MCF 10A (cell line): Measurements from ENCODE around the gene DOCK11. TPM values are rescaled to one million over a fixed set of nuclear protein-coding genes. Genes with fewer than 3 reads are reported as not detected.

Experiments used
- BruUV-seq: library from RNA; stranded (reverse); fragments of 400-500 nt; replicated peaks from 2 replicates; lab custom pipeline; 2021; lab: Mats Ljungman, UMichigan
- CTCF ChIA-PET: fragments of 300-600 bp; sonication (Branson Sonifier 250); formaldehyde crosslinking; extraction: SDS; loops from one replicate; lab custom pipeline; 2021; ENCODE audit warnings: antibody characterized with exemption, inconsistent platforms; lab: Yijun Ruan, JAX
- POLR2A ChIA-PET: fragments of 300-600, 350-650 bp; sonication (Branson Sonifier 250); formaldehyde crosslinking; extraction: SDS; loops from one replicate; lab custom pipeline; 2020; ENCODE audit warnings: antibody characterized with exemption, inconsistent platforms; lab: Yijun Ruan, JAX
- DNase-seq: peaks from one replicate; pipeline ENCODE4 v3.0.0-alpha.2; 2018; ENCODE audit not compliant: unreplicated experiment
- H3K27ac Mint-ChIP-seq: one replicate; pipeline ENCODE4 v1.8.0; 2022; ENCODE audit warnings: mild to moderate bottlenecking, low read depth, mixed read lengths; ENCODE audit not compliant: unreplicated experiment
- H3K27me3 Mint-ChIP-seq: one replicate; pipeline ENCODE4 v1.8.0; 2022; ENCODE audit warnings: mixed read lengths; ENCODE audit not compliant: insufficient read depth, unreplicated experiment
- H3K36me3 Mint-ChIP-seq: one replicate; pipeline ENCODE4 v1.8.0; 2022; ENCODE audit warnings: mild to moderate bottlenecking, moderate library complexity, mixed read lengths; ENCODE audit not compliant: insufficient read depth, unreplicated experiment
- H3K4me1 Mint-ChIP-seq: one replicate; pipeline ENCODE4 v1.8.0; 2022; ENCODE audit warnings: mixed read lengths; ENCODE audit not compliant: insufficient read depth, unreplicated experiment
- H3K4me3 Mint-ChIP-seq: one replicate; pipeline ENCODE4 v1.8.0; 2022; ENCODE audit warnings: mild to moderate bottlenecking, moderate library complexity, mixed read lengths; ENCODE audit not compliant: unreplicated experiment
- H3K9me3 Mint-ChIP-seq: one replicate; pipeline ENCODE4 v1.8.0; 2022; ENCODE audit warnings: mixed read lengths; ENCODE audit not compliant: unreplicated experiment
- intact Hi-C: fragments of 100-400 bp; cut with micrococcal nuclease; formaldehyde crosslinking; loops from 2 replicates; pipeline ENCODE4 v1.14.1; 2022
- total RNA-seq: library from RNA; stranded (reverse); gene quantifications from 2 replicates; pipeline ENCODE4 v1.2.3, GENCODE V29; 2022
- TF ChIP-seq, protein P1 (sequence below): fragments of 200-600 bp; IDR thresholded peaks from one replicate; pipeline ENCODE4 v1.8.0; 2022; ENCODE audit warnings: antibody characterized with exemption, mild to moderate bottlenecking; ENCODE audit not compliant: unreplicated experiment

Gene DOCK11
- total RNA-seq, 1 experiment from 2014 or later = 1.9 TPM

DNA sequence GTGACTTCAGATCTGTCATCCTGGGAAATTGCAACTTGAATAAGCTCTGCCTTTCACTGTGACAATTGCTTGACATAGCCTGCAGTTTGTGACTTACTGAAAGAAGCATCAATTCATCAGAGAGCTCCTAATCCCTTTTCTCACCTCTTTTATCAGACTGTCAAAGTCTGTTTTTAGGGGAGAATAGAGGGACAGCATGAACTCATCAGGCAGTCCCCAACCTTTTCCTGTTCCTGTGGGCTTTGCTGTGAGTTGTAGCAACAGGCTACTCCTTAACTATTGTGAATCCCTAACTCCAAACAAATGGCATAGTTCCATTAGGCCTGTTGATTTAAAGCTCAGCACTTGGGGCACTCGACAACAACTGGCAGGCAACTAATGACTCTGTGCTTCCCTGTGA, 64.9 kb downstream of the DOCK11 start:
- Mint-ChIP-seq H3K4me3 (no peak overlapping the region), H3K27ac (no peak overlapping the region), H3K9me3 (no peaks in the 10 kb centered on the region), H3K4me1 (no peaks in the 10 kb centered on the region), H3K27me3 (peaks cover 23% of the 10 kb centered on the region), H3K36me3 (no peaks in the 10 kb centered on the region)
- BruUV-seq = no TSS peak
- DNase-seq = no peak
- ChIA-PET POLR2A (no interaction called here), CTCF (interaction anchor here (0.6 to 1.1 kb wide), 3 partner anchors 9 to 40 kb away, joined by 3 to 4 read pairs (median 3); no protein-coding TSS in a partner anchor)
- intact Hi-C loops = no loop called here
- TF ChIP-seq, protein P1, sequence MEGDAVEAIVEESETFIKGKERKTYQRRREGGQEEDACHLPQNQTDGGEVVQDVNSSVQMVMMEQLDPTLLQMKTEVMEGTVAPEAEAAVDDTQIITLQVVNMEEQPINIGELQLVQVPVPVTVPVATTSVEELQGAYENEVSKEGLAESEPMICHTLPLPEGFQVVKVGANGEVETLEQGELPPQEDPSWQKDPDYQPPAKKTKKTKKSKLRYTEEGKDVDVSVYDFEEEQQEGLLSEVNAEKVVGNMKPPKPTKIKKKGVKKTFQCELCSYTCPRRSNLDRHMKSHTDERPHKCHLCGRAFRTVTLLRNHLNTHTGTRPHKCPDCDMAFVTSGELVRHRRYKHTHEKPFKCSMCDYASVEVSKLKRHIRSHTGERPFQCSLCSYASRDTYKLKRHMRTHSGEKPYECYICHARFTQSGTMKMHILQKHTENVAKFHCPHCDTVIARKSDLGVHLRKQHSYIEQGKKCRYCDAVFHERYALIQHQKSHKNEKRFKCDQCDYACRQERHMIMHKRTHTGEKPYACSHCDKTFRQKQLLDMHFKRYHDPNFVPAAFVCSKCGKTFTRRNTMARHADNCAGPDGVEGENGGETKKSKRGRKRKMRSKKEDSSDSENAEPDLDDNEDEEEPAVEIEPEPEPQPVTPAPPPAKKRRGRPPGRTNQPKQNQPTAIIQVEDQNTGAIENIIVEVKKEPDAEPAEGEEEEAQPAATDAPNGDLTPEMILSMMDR = no peak

DNA sequence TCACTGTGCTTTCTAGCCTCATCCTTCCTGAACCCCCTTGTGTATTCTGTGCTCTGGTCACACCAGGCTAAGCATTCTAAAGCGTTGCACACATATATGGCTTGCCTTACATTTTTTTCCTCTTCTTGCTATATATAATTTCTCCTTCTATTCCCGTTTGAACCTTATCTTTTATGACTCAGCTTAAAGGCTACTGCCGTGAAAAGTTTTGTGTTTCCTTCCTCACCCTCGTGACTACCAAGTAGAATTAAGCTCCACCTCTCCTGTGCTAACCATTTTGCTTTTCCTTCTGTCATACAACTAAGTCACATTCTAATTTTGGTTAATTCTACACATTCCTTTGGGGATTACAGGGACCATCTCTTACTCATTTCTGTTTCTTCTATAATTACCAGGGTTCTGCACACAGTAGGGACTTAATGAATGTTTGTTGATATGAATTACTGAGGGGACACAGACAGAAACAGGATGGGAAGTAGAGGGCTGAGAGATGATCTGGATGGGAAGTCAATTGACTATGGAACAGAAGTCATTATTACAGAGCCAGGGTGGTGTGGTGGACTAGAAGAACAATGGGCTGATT, 67.1 kb downstream of the DOCK11 start:
- no peak overlapping the region for H3K4me3 Mint-ChIP-seq
- peaks cover 23% of the 10 kb centered on the region for H3K27me3 Mint-ChIP-seq
- no peaks in the 10 kb centered on the region for H3K9me3 Mint-ChIP-seq
- no peaks in the 10 kb centered on the region for H3K36me3 Mint-ChIP-seq
- intact Hi-C loops = no loop called here
- TF ChIP-seq, protein P1 = no peak
- POLR2A ChIA-PET = no interaction called here
- DNase-seq = no peak
- H3K4me1 Mint-ChIP-seq = no peaks in the 10 kb centered on the region
- no peak overlapping the region for H3K27ac Mint-ChIP-seq
- CTCF ChIA-PET = no interaction called here
- no TSS peak for BruUV-seq

DNA sequence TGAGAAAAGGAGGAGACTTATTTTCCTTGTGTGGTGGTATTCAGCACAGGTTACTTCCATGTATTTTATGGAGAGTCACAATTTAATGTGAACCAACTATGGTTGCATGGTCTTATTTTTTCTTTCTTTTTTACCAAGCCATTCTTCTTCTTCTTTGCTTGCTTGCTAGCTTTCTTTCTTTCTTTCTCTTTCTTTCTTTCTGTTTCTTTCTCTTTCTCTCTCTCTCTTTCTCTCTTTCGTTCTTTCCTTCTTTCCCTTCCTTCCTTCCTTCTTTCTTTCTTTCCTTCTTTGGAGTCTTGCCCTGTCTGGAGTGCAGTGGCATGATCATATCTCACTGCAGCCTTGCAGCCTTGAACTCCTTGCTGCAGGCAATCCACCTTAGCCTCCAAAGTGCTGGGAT, 68.9 kb downstream of the DOCK11 start:
- Mint-ChIP-seq H3K36me3 (no peaks in the 10 kb centered on the region), H3K4me3 (no peak overlapping the region), H3K4me1 (no peaks in the 10 kb centered on the region), H3K27ac (no peak overlapping the region), H3K9me3 (no peaks in the 10 kb centered on the region), H3K27me3 (peaks cover 26% of the 10 kb centered on the region)
- intact Hi-C loops = no loop called here
- TF ChIP-seq, protein P1 = no peak
- BruUV-seq = no TSS peak
- POLR2A ChIA-PET = no interaction called here
- DNase-seq = no peak
- CTCF ChIA-PET = no interaction called here

DNA sequence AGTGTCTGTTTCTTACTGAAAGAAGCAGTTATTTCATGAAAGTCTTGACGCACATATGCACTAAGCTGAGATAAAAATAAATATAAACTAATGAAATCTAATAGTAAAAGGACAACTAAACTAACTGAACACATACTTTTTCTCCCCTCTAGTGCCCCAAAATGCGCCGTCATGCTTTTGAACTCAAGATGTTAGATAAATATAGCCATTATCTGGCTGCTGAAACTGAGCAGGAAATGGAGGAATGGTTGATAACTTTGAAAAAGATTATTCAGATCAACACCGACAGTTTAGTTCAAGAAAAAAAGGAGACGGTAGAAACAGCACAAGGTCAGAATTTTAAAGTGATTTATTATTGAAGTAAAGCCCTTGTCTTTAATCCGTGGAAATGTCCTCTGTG, 70.2 kb downstream of the DOCK11 start:
- intact Hi-C loops = no loop called here
- no peak for DNase-seq
- ChIA-PET CTCF (no interaction called here), POLR2A (no interaction called here)
- Mint-ChIP-seq H3K27me3 (peaks cover 32% of the 10 kb centered on the region), H3K4me3 (no peak overlapping the region), H3K36me3 (no peaks in the 10 kb centered on the region), H3K4me1 (no peaks in the 10 kb centered on the region), H3K9me3 (no peaks in the 10 kb centered on the region), H3K27ac (no peak overlapping the region)
- TF ChIP-seq, protein P1 = no peak
- no TSS peak for BruUV-seq
